Suprapubic skin (tissue), 4 donors: ENCODE results near the gene SERP1. TPM values are rescaled to one million over a fixed set of nuclear protein-coding genes. Genes with fewer than 3 reads are reported as not detected.

Experiments used
- DNase-seq, 2 donors: peaks; one replicate each; pipeline ENCODE4 v3.0.0-alpha.2; 2019; ENCODE audit warnings: low spot score in 2 of 2
- H3K27ac ChIP-seq: fragments of 200-600 bp; sonication (generic); one replicate; pipeline ENCODE4 v1.5.1; 2019
- H3K27me3 ChIP-seq: fragments of 200-600 bp; sonication (generic); one replicate; pipeline ENCODE4 v1.5.1; 2019
- H3K36me3 ChIP-seq: fragments of 200-600 bp; sonication (generic); one replicate; pipeline ENCODE4 v1.5.1; 2019
- H3K4me1 ChIP-seq: fragments of 200-600 bp; sonication (generic); one replicate; pipeline ENCODE4 v1.5.1; 2019
- H3K4me3 ChIP-seq: fragments of 200-600 bp; sonication (generic); one replicate; pipeline ENCODE4 v1.5.1; 2019; ENCODE audit warnings: mild to moderate bottlenecking
- H3K9me3 ChIP-seq: fragments of 200-600 bp; sonication (generic); one replicate; pipeline ENCODE4 v1.5.1; 2019
- EP300 ChIP-seq: sonication (generic); formaldehyde crosslinking; IDR thresholded peaks from one replicate; pipeline ENCODE4 v1.6.1; 2017; ENCODE audit warnings: antibody characterized with exemption
- POLR2A ChIP-seq, 2 donors: fragments of 450-650 bp; IDR thresholded peaks; one replicate each; pipeline ENCODE4 v1.6.1; 2017; ENCODE audit warnings: antibody characterized with exemption in 2 of 2, mild to moderate bottlenecking in 2 of 2, moderate library complexity in 2 of 2
- POLR2AphosphoS5 ChIP-seq, 3 donors: sonication (generic); formaldehyde crosslinking; IDR thresholded peaks; one replicate each; pipeline ENCODE4 v1.6.1; 2017; ENCODE audit warnings: antibody characterized with exemption in 3 of 3
- WGBS: methylation state at CpG from one replicate; pipeline ENCODE4 v1.1.5; 2018; 5-methylcytosine and 5-hydroxymethylcytosine counted together
- total RNA-seq, 4 donors: library from RNA; depleted of rRNA; stranded (reverse); fragments of >200 nt; gene quantifications; one replicate each; pipeline ENCODE4 v1.1.0, GENCODE V29; 2016
- TF ChIP-seq, protein P1 (sequence below), 2 donors: fragments of 200-600 bp in 1 of 2; fragments of 450-650 bp in 1 of 2; sonication (generic) in 1 of 2; IDR thresholded peaks; one replicate each; pipeline ENCODE4 v1.5.1; 2016 to 2019; ENCODE audit warnings: antibody characterized with exemption in 2 of 2, mild to moderate bottlenecking in 1 of 2, moderate library complexity in 1 of 2

Gene SERP1
- total RNA-seq, 4 donors from 2014 or later: 84.2 to 149 (median 120) TPM

DNA sequence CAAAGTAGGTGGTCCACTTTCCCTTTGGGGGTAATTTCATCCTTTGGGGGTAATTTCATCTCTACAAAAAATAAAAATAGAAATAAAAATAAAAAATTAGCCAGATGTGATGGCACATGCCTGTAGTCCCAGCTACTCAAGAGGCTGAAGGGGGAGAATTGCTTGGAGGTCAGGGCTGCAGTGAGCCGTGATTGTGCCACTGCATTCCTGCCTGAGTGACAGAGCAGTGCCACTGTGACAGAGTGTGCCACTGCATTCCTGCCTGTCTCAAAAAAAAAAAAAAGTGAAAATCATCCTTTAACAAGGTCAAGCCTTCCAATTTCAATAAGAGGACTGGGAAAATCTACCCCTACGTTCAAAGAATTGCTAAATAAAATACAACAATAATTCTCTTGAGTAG is 22.8 kb downstream of the SERP1 start:
- WGBS: 81% methylated on average over 2 of the region's 2 CpGs
- no peaks in the 10 kb centered on the region for H3K4me1 ChIP-seq
- no peak for DNase-seq
- no peak overlapping the region for H3K27ac ChIP-seq
- TF ChIP-seq POLR2A (IDR thresholded peaks at IDR 0.05) (no peak), EP300 (no peak), POLR2AphosphoS5 (IDR thresholded peaks at IDR 0.05) (no peak)
- TF ChIP-seq, protein P1, sequence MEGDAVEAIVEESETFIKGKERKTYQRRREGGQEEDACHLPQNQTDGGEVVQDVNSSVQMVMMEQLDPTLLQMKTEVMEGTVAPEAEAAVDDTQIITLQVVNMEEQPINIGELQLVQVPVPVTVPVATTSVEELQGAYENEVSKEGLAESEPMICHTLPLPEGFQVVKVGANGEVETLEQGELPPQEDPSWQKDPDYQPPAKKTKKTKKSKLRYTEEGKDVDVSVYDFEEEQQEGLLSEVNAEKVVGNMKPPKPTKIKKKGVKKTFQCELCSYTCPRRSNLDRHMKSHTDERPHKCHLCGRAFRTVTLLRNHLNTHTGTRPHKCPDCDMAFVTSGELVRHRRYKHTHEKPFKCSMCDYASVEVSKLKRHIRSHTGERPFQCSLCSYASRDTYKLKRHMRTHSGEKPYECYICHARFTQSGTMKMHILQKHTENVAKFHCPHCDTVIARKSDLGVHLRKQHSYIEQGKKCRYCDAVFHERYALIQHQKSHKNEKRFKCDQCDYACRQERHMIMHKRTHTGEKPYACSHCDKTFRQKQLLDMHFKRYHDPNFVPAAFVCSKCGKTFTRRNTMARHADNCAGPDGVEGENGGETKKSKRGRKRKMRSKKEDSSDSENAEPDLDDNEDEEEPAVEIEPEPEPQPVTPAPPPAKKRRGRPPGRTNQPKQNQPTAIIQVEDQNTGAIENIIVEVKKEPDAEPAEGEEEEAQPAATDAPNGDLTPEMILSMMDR (IDR thresholded peaks at IDR 0.05): no peak
- no peak overlapping the region for H3K4me3 ChIP-seq
- H3K36me3 ChIP-seq: no peaks in the 10 kb centered on the region
- no peaks in the 10 kb centered on the region for H3K9me3 ChIP-seq
- H3K27me3 ChIP-seq: no peaks in the 10 kb centered on the region

DNA sequence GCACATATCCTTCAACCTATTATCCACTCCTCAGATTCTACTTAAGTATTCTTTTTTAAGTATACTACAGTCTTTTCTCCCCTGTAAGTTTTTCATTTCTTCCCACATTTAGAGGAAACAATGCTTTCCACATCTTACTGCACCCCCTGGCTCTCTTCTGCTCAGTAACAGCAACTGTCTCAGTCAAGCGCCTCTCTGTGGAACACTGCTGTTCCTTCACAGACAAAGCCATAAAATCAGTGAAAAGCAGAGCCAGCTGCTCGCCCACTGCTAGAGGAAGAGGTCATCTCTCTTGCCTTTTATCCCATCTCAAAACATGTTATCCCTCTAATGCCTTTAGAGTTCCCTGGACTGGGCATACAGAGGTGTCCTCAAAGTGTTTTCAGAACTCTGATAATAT is 24.8 kb downstream of the SERP1 start:
- Histone ChIP-seq H3K4me3 (no peak overlapping the region), H3K27ac (no peak overlapping the region), H3K27me3 (no peaks in the 10 kb centered on the region), H3K9me3 (no peaks in the 10 kb centered on the region), H3K4me1 (no peaks in the 10 kb centered on the region), H3K36me3 (no peaks in the 10 kb centered on the region)
- DNase-seq: no peak
- TF ChIP-seq POLR2A (IDR thresholded peaks at IDR 0.05) (no peak), EP300 (no peak), POLR2AphosphoS5 (IDR thresholded peaks at IDR 0.05) (no peak)
- TF ChIP-seq, protein P1 (IDR thresholded peaks at IDR 0.05): no peak
- WGBS: 69% methylated on average over 2 of the region's 2 CpGs

DNA sequence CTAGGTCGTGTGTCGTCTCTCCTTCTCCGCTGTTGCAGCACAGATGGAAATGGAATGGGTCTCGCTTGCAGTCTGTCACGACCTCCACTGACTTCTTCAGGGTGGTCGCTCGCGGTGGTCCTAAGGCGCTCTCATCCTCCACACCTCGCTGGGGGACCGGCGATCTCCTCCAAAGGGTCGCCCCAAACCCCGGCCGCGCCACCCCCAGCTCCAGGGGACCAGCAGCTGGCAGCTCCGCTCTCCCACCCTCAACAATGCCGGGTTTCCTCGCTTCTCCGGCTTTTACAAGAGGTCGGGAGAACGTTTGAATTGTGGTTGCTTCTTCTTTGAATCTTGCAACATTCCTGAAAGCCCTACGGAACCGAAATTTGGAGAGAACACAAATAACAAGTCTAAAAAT is 25.9 kb downstream of the SERP1 start:
- no peak overlapping the region for H3K4me3 ChIP-seq
- DNase-seq: no peak
- H3K4me1 ChIP-seq: no peaks in the 10 kb centered on the region
- H3K27me3 ChIP-seq: no peaks in the 10 kb centered on the region
- 86% methylated on average over 24 of the region's 24 CpGs for WGBS
- H3K36me3 ChIP-seq: no peaks in the 10 kb centered on the region
- H3K9me3 ChIP-seq: no peaks in the 10 kb centered on the region
- TF ChIP-seq, protein P1 (IDR thresholded peaks at IDR 0.05): no peak
- TF ChIP-seq POLR2AphosphoS5 (IDR thresholded peaks at IDR 0.05) (no peak), POLR2A (IDR thresholded peaks at IDR 0.05) (no peak), EP300 (no peak)
- H3K27ac ChIP-seq: no peak overlapping the region

DNA sequence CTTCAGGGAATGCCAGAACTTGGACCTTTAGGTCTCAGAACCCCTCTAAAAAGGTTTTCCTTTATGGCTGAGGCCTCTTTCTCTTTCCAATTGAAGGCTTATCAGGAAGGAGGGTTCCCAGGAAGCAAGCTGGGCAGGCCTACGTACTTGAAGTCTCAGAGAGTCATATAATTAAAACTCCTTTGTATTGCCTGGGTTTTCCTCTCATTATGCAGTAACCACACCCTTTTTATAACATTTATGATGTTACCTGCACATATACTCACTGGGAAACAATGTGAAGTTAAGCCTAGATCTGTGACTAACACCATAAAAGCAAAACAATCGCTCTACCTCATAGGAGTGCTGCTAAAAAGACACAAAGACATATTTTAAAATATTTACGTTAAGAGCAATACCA is 27.3 kb downstream of the SERP1 start:
- no peak for DNase-seq
- WGBS: 76% methylated on average over 3 of the region's 3 CpGs
- no peak for TF ChIP-seq POLR2A (IDR thresholded peaks at IDR 0.05)
- no peak for TF ChIP-seq POLR2AphosphoS5 (IDR thresholded peaks at IDR 0.05)
- TF ChIP-seq, protein P1 (IDR thresholded peaks at IDR 0.05): no peak
- TF ChIP-seq EP300: no peak
- Histone ChIP-seq H3K4me1 (no peaks in the 10 kb centered on the region), H3K27ac (peak overlapping the region; percentile 18), H3K27me3 (no peaks in the 10 kb centered on the region), H3K4me3 (no peak overlapping the region), H3K36me3 (no peaks in the 10 kb centered on the region), H3K9me3 (no peaks in the 10 kb centered on the region)

DNA sequence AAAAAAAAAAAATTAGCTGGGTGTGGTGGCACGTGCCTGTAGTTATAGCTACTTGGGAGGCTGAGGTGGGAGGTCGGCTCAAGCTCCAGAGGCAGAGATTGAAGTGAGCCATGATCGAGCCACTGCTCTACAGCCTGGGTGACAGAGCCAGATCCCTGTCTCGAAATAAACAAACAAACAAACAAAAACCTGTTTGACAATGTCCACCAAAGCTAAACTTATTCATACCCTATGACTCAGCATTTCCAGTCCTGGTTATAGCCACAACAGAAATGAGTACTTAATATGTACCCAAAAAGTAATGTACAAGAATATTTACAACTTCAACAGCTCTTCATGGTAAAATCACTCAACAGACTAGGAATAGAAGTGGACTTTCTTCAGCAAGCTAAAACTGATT is 31.1 kb downstream of the SERP1 start:
- DNase-seq: no peak
- Histone ChIP-seq H3K4me3 (no peak overlapping the region), H3K9me3 (no peaks in the 10 kb centered on the region), H3K36me3 (no peaks in the 10 kb centered on the region), H3K27me3 (no peaks in the 10 kb centered on the region), H3K27ac (no peak overlapping the region), H3K4me1 (no peaks in the 10 kb centered on the region)
- 94% methylated on average over 4 of the region's 4 CpGs for WGBS
- no peak for TF ChIP-seq POLR2AphosphoS5 (IDR thresholded peaks at IDR 0.05)
- TF ChIP-seq, protein P1 (IDR thresholded peaks at IDR 0.05): no peak
- no peak for TF ChIP-seq POLR2A (IDR thresholded peaks at IDR 0.05)
- TF ChIP-seq EP300: no peak
